ENCODE measurements around the gene SYCN. TPM values are rescaled to one million over a fixed set of nuclear protein-coding genes. Genes with fewer than 3 reads are reported as not detected.
A peak's percentile ranks its signal among the peaks of the same experiment; 100 is the strongest.

SYCN gene
- total RNA-seq, 8 experiments from 2014 or later: not detected

GRCh38 chr19:39171479-39172465 is 32.3 kb downstream of the SYCN start:
- 76 to 97% (median 83%) methylated on average over 1 to 9 of the region's 27 CpGs; no CpG with 5 or more reads in 4 of the 10 experiments for WGBS, 10 experiments
- Histone ChIP-seq H3K4me3 (no peak overlapping the region), H3K4me1 (replicated peaks in 1 of 2) (peaks cover 2 to 8% of the 10 kb centered on the region in 2 donors), H3K27ac (no peak overlapping the region)
- in situ Hi-C loops (cut with MboI; ENCODE audit: low pct_unique_long_range_greater_than_20kb in 2 of 9, low sequenced_read_pairs in 9 of 9, unreplicated experiment in 9 of 9): no loop called here
- no peak for ATAC-seq (replicated peaks in 6 of 8)

- peak in 3 of 8 experiments; percentile 27 to 71 (median 57) for ATAC-seq (replicated peaks in 6 of 8)
- in situ Hi-C loops (cut with MboI; ENCODE audit: low pct_unique_long_range_greater_than_20kb in 2 of 9, low sequenced_read_pairs in 9 of 9, unreplicated experiment in 9 of 9): no loop called here
- H3K27ac ChIP-seq: no peak overlapping the region
- no peak overlapping the region for H3K4me3 ChIP-seq
- H3K4me1 ChIP-seq (replicated peaks in 1 of 2): peaks cover 2 to 11% of the 10 kb centered on the region in 2 donors
- WGBS, 10 experiments: 33 to 88% (median 79%) methylated on average over 2 to 6 of the region's 17 CpGs; no CpG with 5 or more reads in 7 of the 10 experiments
Measured at GRCh38 chr19:39170386-39171231, 33.5 kb downstream of the SYCN start.

GRCh38 chr19:39169143-39169810 is 34.8 kb downstream of the SYCN start:
- H3K4me1 ChIP-seq (replicated peaks in 1 of 2): peaks cover 2 to 11% of the 10 kb centered on the region in 2 donors
- 94 to 100% methylated on average over 2 to 7 of the region's 36 CpGs; no CpG with 5 or more reads in 8 of the 10 experiments for WGBS, 10 experiments
- H3K27ac ChIP-seq: no peak overlapping the region
- in situ Hi-C loops (cut with MboI; ENCODE audit: low pct_unique_long_range_greater_than_20kb in 2 of 9, low sequenced_read_pairs in 9 of 9, unreplicated experiment in 9 of 9): no loop called here
- H3K4me3 ChIP-seq: no peak overlapping the region
- ATAC-seq (replicated peaks in 6 of 8): no peak

- no peak for ATAC-seq (replicated peaks in 6 of 8)
- in situ Hi-C loops (cut with MboI; ENCODE audit: low pct_unique_long_range_greater_than_20kb in 2 of 9, low sequenced_read_pairs in 9 of 9, unreplicated experiment in 9 of 9): no loop called here
- H3K4me1 ChIP-seq (replicated peaks in 1 of 2): peaks cover 2 to 11% of the 10 kb centered on the region in 2 donors
- no peak overlapping the region for H3K4me3 ChIP-seq
- no peak overlapping the region for H3K27ac ChIP-seq
- 87 to 100% (median 94%) methylated on average over 3 to 6 of the region's 23 CpGs; no CpG with 5 or more reads in 5 of the 10 experiments for WGBS, 10 experiments
Measured at GRCh38 chr19:39168258-39169142, 35.6 kb downstream of the SYCN start.

GRCh38 chr19:39167461-39168257 is 36.4 kb downstream of the SYCN start:
- no CpG with 5 or more reads among the region's 25 CpGs for WGBS, 10 experiments
- Histone ChIP-seq H3K4me1 (replicated peaks in 1 of 2) (peaks cover 2 to 17% of the 10 kb centered on the region in 2 donors), H3K4me3 (no peak overlapping the region), H3K27ac (no peak overlapping the region)
- in situ Hi-C loops (cut with MboI; ENCODE audit: low pct_unique_long_range_greater_than_20kb in 2 of 9, low sequenced_read_pairs in 9 of 9, unreplicated experiment in 9 of 9): no loop called here
- peak in 5 of 8 experiments; percentile 28 to 48 (median 34) for ATAC-seq (replicated peaks in 6 of 8)

- H3K4me1 ChIP-seq (replicated peaks in 1 of 2): peaks cover 2 to 17% of the 10 kb centered on the region in 2 donors
- H3K4me3 ChIP-seq: no peak overlapping the region
- peak; percentile 38 to 84 (median 80) for ATAC-seq (replicated peaks in 6 of 8)
- in situ Hi-C loops (cut with MboI; ENCODE audit: low pct_unique_long_range_greater_than_20kb in 2 of 9, low sequenced_read_pairs in 9 of 9, unreplicated experiment in 9 of 9): no loop called here
- 60 to 100% methylated on average over 1 to 2 of the region's 24 CpGs; no CpG with 5 or more reads in 8 of the 10 experiments for WGBS, 10 experiments
- H3K27ac ChIP-seq: no peak overlapping the region
Measured at GRCh38 chr19:39166571-39167391, 37.3 kb downstream of the SYCN start.

GRCh38 chr19:39165857-39166256 is 38.2 kb downstream of the SYCN start:
- in situ Hi-C loops (cut with MboI; ENCODE audit: low pct_unique_long_range_greater_than_20kb in 2 of 9, low sequenced_read_pairs in 9 of 9, unreplicated experiment in 9 of 9): no loop called here
- Histone ChIP-seq H3K27ac (no peak overlapping the region), H3K4me1 (replicated peaks in 1 of 2) (peaks cover 2 to 17% of the 10 kb centered on the region in 2 donors), H3K4me3 (no peak overlapping the region)
- 80 to 100% (median 89%) methylated on average over 1 to 3 of the region's 7 CpGs; no CpG with 5 or more reads in 6 of the 10 experiments for WGBS, 10 experiments
- ATAC-seq (replicated peaks in 6 of 8): no peak

- Histone ChIP-seq H3K27ac (no peak overlapping the region), H3K4me1 (replicated peaks in 1 of 2) (peaks cover 2 to 17% of the 10 kb centered on the region in 2 donors), H3K4me3 (no peak overlapping the region)
- WGBS, 10 experiments: 78 to 100% (median 100%) methylated on average over 1 to 3 of the region's 6 CpGs; no CpG with 5 or more reads in 3 of the 10 experiments
- no peak for ATAC-seq (replicated peaks in 6 of 8)
- in situ Hi-C loops (cut with MboI; ENCODE audit: low pct_unique_long_range_greater_than_20kb in 2 of 9, low sequenced_read_pairs in 9 of 9, unreplicated experiment in 9 of 9): no loop called here
Measured at GRCh38 chr19:39164289-39164688, 39.8 kb downstream of the SYCN start.

- H3K4me1 ChIP-seq (replicated peaks in 1 of 2): peaks cover 2 to 17% of the 10 kb centered on the region in 2 donors
- no peak overlapping the region for H3K4me3 ChIP-seq
- no peak overlapping the region for H3K27ac ChIP-seq
- WGBS, 10 experiments: 80 to 100% (median 91%) methylated on average over 1 to 9 of the region's 9 CpGs; no CpG with 5 or more reads in 4 of the 10 experiments
- no peak for ATAC-seq (replicated peaks in 6 of 8)
- in situ Hi-C loops (cut with MboI; ENCODE audit: low pct_unique_long_range_greater_than_20kb in 2 of 9, low sequenced_read_pairs in 9 of 9, unreplicated experiment in 9 of 9): no loop called here
Measured at GRCh38 chr19:39163621-39164020, 40.4 kb downstream of the SYCN start.

GRCh38 chr19:39162441-39163043 is 41.5 kb downstream of the SYCN start:
- H3K4me3 ChIP-seq: no peak overlapping the region
- no peak overlapping the region for H3K27ac ChIP-seq
- no peak for ATAC-seq (replicated peaks in 6 of 8)
- H3K4me1 ChIP-seq (replicated peaks in 1 of 2): peaks cover 2 to 17% of the 10 kb centered on the region in 2 donors
- in situ Hi-C loops (cut with MboI; ENCODE audit: low pct_unique_long_range_greater_than_20kb in 2 of 9, low sequenced_read_pairs in 9 of 9, unreplicated experiment in 9 of 9): no loop called here
- 80 to 100% (median 94%) methylated on average over 1 to 6 of the region's 15 CpGs; no CpG with 5 or more reads in 3 of the 10 experiments for WGBS, 10 experiments
